Activated naive CD4-positive, alpha-beta T cell treated with Interleukin-2 at 50 U/mL for 16 hours (primary cell): ENCODE measurements around the gene PPP2R5C.

Source experiments
- DNase-seq: peaks from one replicate; pipeline ENCODE4 v3.0.0-alpha.2; 2020

Gene PPP2R5C

GRCh38 chr14:101844751-101845150, 83.2 kb downstream of the PPP2R5C start:
- DNase-seq = no peak

DNA sequence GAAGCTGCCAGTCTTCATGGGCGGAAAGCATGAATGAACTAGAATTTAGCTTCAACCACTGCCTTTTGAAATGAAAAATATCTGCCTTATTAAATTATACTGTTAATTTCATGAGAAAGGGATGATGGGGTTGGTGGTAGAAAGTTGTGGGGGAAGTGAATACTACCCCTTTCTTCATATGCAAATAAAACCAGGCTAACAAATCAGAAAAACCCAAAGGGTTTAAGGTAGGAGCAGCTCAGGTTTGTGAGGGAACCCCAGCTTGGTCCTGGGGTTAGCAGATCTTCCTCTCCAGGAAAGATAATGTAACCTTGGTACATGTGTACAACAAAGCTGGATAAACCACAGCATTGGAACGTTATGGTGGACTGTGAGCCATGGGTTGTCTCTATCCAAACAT, 84.0 kb downstream of the PPP2R5C start:
- no peak for DNase-seq

- peak; percentile 40 for DNase-seq
Observed at GRCh38 chr14:101845896-101846295, 84.4 kb downstream of the PPP2R5C start.

GRCh38 chr14:101849125-101849524, 87.6 kb downstream of the PPP2R5C start:
- DNase-seq = no peak

GRCh38 chr14:101849640-101850039, 88.1 kb downstream of the PPP2R5C start:
- DNase-seq = no peak

GRCh38 chr14:101851183-101851582, 89.7 kb downstream of the PPP2R5C start:
- DNase-seq = no peak

GRCh38 chr14:101851736-101852405, 90.4 kb downstream of the PPP2R5C start:
- no peak for DNase-seq

GRCh38 chr14:101852785-101853184, 91.3 kb downstream of the PPP2R5C start:
- DNase-seq = no peak

DNA sequence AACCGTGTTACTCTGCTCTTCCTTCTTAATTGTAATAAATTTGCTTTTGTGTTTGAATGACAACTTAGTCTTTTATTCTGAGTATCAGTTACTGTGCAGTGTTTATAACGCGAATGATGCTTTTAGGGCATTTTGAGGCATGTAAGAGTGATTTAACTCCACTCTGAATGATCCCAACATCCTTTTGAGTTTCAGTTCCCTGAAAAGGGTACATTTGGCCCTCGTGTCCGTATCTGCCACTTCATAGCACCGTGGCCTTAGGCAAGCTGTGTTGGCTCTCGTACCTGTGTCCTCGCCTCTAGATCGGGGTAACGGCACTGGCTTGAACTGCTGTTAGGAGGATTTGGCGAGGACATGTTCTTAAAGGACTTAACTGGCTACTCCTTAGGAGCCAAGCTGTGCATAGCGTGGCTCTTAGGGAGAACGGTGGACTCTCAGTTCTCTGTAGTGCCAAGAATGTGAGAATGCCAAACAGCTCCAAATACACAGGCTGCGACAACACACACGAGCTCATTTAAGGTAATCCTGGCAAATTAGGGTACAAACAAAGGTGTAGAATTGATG, 92.0 kb downstream of the PPP2R5C start:
- DNase-seq = no peak

DNA sequence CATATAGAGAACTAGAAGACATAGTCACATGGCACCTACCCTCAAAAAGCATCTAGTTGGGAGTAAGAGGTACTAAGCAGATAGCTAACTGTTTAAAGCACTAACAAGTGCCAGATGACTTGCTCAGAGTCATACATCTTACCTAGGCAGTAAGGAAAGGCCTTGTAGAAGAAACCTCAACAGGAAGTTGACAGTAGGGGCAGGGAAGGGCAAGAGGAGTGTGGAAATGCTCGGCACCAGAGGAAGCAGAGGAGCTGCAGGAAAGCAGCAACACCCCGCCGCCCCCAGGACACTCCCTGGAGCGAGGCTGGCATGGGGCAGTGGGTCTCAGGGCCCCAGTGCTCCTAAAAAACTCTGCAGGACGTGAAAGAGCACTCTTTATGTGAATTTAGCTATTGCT, 92.9 kb downstream of the PPP2R5C start:
- no peak for DNase-seq

DNA sequence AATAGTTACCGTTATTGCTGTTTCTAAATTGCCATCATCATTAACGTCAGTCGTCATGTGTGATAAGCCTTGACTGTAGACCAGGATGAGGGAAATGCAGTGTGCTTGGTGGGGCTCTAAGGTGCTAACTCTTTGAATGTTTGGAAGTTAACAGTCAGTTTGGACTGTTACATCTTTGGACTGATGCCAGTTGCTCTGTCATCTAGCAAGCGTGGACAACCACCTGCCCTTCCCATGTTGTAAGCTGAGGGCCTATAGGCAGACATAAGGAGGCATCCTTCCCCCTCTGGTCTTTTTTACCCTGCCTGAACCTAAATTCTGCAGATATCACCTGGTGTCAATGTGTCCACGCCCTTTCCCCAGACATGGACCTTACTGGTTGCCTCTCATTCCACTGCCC, 94.4 kb downstream of the PPP2R5C start:
- no peak for DNase-seq

- DNase-seq = no peak
Observed at GRCh38 chr14:101856536-101856935, 95.0 kb downstream of the PPP2R5C start.

DNA sequence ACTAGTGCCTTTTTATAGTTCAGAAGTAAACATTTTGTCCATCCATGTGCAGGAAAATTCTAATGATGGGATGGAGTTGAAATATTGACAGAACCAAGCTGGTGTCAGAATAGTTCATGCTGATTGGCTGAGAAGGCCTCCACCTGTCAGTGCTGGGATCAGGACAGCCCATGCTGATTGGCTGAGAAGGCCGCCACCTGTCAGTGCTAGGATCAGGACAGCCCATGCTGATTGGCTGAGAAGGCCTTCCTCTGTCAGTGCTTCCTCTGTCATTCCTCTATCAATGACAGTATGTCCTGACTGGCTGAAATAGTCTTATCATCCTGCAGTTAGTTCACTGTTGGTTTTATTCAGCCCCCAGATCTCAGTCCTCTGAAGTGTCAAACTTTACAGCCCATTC, 95.7 kb downstream of the PPP2R5C start:
- DNase-seq = no peak

DNA sequence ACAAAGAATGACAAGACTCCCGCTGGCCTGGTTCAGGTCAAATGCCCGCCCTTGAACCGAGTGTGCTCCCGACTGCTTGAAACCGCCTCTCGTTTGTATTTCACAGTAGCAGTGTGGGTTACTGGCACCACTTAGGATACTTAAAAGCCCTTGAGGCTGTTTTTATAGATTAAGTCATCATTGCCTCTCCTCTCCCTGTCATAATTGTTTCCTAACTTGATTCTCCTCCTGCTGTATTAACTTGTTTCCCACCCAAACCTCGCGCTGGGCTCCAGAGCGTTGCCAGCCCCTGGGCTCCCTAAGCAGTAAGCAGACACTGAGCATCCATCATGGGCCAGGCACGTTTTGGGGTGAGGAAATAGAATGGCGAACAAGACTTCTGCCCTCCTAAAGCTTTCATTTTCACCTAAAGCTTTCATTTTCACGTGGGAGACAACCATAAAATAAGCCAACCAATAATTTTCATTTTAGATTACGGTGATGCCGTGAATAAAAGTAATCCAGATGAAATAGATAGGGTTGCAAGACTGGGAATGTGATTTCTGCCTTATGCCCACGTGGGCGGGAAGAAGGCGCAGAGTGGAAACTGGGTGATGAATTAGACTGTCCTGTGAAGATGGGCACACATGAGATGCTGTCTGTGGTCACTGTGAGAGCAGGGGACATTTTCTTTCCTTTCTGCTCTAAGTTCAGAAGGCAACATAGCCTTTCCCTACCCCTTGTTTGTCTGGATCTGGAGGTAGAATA, 97.5 kb downstream of the PPP2R5C start:
- peak; percentile 33 for DNase-seq

- no peak for DNase-seq
Observed at GRCh38 chr14:101859538-101859902, 98.0 kb downstream of the PPP2R5C start.

GRCh38 chr14:101859958-101860357, 98.4 kb downstream of the PPP2R5C start:
- DNase-seq = no peak

GRCh38 chr14:101861464-101861863, 100.0 kb downstream of the PPP2R5C start:
- DNase-seq = no peak

DNA sequence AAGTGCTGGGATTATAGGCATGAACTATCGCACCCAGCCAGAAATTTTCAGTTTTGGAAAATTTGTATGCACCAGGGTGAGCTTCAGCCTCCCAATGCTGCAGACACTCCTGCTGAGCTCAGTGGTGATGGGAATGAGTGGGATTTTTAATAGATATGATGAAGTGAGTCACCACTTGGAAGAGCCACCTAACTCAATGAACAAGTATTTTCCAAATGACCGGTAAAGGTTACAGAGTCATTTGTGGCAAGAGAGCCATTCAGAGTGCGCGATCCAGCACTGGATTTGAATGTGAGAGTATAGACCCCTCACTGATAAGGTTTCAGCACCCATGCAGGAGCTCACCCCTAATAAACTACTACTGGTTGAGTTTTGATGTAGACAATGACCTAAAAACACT, 100.7 kb downstream of the PPP2R5C start:
- no peak for DNase-seq

DNA sequence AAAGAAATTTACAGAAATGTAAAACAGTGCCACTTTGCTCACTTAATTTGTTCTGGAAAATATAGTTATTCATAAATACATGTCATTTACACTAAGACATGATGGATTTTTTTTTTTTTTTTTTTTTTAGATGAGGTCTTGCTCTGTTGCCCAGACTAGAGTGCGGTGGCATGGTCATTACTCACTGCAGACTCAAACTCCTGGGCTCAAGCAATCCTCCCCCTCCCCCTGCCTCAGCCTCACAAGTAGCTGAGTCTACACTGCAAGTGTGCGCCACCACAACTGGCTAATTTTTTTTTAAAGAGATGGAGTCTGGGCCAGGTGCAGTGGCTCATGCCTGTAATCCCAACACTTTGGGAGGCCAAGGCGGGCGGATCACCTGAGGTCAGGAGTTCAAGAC, 101.2 kb downstream of the PPP2R5C start:
- DNase-seq = no peak

DNA sequence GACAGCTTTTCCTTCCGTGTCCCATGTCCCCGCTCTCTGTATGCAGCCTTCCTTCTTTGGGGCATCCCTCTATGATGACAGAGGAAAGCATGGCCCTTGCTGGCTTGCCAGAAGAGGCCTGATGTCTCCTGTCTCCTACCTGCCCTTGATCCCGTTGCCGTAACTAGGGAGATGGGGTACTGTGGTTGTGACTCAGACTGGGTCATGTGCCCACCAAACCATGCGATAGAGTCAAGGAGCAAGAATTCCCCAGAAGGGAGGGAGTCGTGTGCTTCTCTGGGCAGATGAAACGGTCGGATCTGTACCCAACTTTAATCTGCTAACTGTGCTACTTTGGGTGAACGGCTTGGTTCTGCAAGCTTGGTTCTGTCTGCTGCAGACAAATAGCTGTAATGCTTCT, 103.8 kb downstream of the PPP2R5C start:
- no peak for DNase-seq

- DNase-seq = no peak
Observed at GRCh38 chr14:101867854-101868253, 106.3 kb downstream of the PPP2R5C start.

- no peak for DNase-seq
Observed at GRCh38 chr14:101869217-101869616, 107.7 kb downstream of the PPP2R5C start.

DNA sequence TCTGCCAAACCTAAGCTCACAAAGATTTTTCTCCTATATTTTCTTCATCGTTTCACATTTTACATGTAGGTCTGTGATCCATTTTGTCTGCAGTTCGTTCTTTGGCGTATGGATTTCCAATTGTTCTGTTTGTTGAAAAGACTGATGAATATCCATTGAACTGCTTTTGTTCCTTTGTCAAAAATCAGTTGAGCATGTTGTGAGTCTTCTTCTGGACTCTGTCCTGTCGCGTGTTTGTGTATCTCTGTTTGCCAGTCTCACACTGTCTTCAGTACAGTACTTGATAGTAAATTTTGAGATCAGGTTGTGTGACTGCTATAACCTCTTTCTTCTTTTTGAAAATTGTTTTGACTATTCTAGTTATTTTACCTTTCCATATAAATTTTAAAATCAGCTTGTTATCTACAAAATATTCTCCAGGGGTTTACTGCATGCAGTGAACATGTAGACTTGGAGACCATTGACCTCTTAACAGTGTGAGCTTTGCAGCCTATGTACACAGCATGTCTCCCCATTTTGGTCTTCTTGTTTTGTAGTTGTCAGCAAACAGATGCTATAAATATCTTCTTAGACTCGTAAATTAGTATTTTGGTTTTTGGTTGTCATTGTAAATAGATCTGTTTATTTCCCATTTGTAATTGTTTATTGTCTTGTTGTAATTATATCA, 108.9 kb downstream of the PPP2R5C start:
- DNase-seq = no peak

GRCh38 chr14:101872346-101872745, 110.8 kb downstream of the PPP2R5C start:
- no peak for DNase-seq
